Mucosa of descending colon (tissue), 3 donors: ENCODE measurements around the gene TMEM151A. TPM values are rescaled to one million over a fixed set of nuclear protein-coding genes. Genes with fewer than 3 reads are reported as not detected.

Experiments
- ATAC-seq: fragments of 200-7000 bp; cut with Tn5 transposase; one replicate; pipeline ENCODE4 v1.9.1; 2020; ENCODE audit warnings: mild to moderate bottlenecking, moderate library complexity
- DNase-seq, 3 donors: peaks; one replicate each; pipeline ENCODE4 v3.0.0-alpha.2; 2020
- H3K36me3 ChIP-seq: fragments of 200-600 bp; one replicate; pipeline ENCODE4 v1.8.0; 2021; ENCODE audit warnings: low read depth, mild to moderate bottlenecking
- H3K4me1 ChIP-seq: fragments of 200-600 bp; one replicate; pipeline ENCODE4 v1.8.0; 2021; ENCODE audit warnings: low read depth, mild to moderate bottlenecking
- H3K4me3 ChIP-seq: fragments of 200-600 bp; one replicate; pipeline ENCODE4 v1.8.0; 2021; ENCODE audit warnings: mild to moderate bottlenecking
- H3K9me3 ChIP-seq: fragments of 200-600 bp; one replicate; pipeline ENCODE4 v1.8.0; 2021; ENCODE audit warnings: mild to moderate bottlenecking
- intact Hi-C, 2 donors: fragments of 100-400 bp; cut with DNase I in 1 of 2; cut with micrococcal nuclease in 1 of 2; formaldehyde crosslinking; loops; one replicate each; pipeline versions ENCODE4 v1.11.0 to v1.11.1; 2022; cut with DNase I, micrococcal nuclease
- total RNA-seq, 3 donors: library from RNA; stranded (reverse); fragmentation: NEBNext Ultra II Directional in 2 of 3; extraction: Animal tissue kit (Norgen Biotek cat#: 25700) in 2 of 3; gene quantifications; one replicate each; pipeline versions ENCODE4 v1.2.1 to v1.2.4, GENCODE V29; 2021 to 2023
- TF ChIP-seq, protein P1 (sequence below): fragments of 200-600 bp; IDR thresholded peaks from one replicate; pipeline ENCODE4 v1.8.0; 2022; ENCODE audit warnings: antibody characterized with exemption, mild to moderate bottlenecking
- donor health status: DM: no; HTN: no; CAD: no; lungs with moderate emphysema.
- donor health status: DM: no; HTN: no; CAD: no.
- donor health status: DM: no; HTN: yes; CAD: no.

Gene TMEM151A
- total RNA-seq, 3 donors from 2014 or later: 0.17 to 0.38 (median 0.27) TPM

DNA sequence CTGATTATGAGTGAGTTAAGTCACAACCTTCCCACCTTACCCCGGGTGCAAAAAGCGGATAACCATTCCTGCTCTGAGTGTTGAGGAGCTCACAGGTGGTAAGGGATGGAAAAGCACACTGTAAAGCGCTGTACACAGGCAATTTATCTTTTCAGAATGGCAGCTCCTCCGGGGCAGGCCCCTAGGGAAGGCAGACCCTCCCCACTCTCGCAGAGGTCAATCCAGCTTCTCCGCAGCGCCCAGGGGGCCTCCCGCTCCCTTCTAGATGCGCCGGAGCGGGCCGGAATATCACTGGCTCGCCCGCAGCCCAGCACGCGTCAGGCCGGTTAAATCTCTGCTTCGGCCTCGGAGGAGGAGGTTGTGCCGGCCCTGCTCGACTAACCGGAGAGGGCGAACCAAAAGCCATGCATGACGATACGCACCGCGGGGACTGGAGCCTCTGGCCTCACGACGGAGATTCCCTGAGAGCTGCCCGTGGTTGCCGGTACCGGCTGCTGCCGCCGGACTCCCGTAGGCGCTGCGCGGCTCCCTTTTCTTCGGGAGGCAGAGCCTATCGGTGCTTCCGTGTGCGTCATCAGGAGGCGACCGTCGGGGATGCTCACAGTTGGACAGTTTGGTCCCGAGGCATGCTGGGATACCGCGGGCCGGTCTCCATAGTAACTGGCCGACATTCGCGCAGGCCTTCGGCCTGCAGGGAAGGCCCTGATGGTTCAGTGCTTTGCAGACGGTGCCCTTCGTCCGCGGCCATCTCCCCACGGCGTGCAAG is 53.0 kb downstream of the TMEM151A start, which contains the start of gene BRMS1:
TSS of gene BRMS1 (minus strand) at position 555 of the 766 bp plus-strand sequence. CDS start 2,870 bp downstream, outside the sequence.
- ATAC-seq: peak; percentile 90
- intact Hi-C loops: no loop called here
- no peaks in the 10 kb centered on the region for H3K9me3 ChIP-seq
- TF ChIP-seq, protein P1, sequence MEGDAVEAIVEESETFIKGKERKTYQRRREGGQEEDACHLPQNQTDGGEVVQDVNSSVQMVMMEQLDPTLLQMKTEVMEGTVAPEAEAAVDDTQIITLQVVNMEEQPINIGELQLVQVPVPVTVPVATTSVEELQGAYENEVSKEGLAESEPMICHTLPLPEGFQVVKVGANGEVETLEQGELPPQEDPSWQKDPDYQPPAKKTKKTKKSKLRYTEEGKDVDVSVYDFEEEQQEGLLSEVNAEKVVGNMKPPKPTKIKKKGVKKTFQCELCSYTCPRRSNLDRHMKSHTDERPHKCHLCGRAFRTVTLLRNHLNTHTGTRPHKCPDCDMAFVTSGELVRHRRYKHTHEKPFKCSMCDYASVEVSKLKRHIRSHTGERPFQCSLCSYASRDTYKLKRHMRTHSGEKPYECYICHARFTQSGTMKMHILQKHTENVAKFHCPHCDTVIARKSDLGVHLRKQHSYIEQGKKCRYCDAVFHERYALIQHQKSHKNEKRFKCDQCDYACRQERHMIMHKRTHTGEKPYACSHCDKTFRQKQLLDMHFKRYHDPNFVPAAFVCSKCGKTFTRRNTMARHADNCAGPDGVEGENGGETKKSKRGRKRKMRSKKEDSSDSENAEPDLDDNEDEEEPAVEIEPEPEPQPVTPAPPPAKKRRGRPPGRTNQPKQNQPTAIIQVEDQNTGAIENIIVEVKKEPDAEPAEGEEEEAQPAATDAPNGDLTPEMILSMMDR: peak; percentile 9
- peak within 1 kb of the TSS; percentile 85 for H3K4me3 ChIP-seq
- H3K36me3 ChIP-seq: peaks cover 5% of the 10 kb centered on the region
- peaks cover 44% of the 10 kb centered on the region for H3K4me1 ChIP-seq
- DNase-seq: peak; percentile 97 to 100 (median 99)

DNA sequence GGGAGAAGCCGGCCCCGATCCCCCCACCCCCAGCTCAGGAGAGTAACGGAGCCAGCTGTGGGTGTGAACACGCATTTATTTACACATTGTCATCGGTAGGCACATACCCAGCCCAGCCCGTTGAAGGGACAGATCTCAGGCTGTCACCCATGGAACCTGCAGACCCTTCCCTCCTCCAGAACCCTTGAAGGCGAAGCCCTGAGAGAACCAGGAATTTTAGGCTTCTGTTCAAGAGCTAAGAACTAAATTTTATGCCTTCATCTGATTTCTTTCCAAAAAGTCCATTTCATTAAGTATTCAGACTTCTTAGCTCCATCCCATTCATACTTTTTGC is 53.6 kb downstream of the TMEM151A start:
- H3K36me3 ChIP-seq: peaks cover under 1% of the 10 kb centered on the region
- no peak for DNase-seq
- H3K9me3 ChIP-seq: no peaks in the 10 kb centered on the region
- intact Hi-C loops: no loop called here
- H3K4me3 ChIP-seq: peak overlapping the region; percentile 85
- TF ChIP-seq, protein P1: no peak
- ATAC-seq: no peak
- peaks cover 45% of the 10 kb centered on the region for H3K4me1 ChIP-seq

Other genes with a start within 250 kb of the TMEM151A start
- gene GAL3ST3, start 242.7 kb upstream of the TMEM151A start, total RNA-seq: not detected
- 100 to 1,000 TPM; 116 to 143 (median 135) TPM for gene SF3B2, start 239.5 kb upstream of the TMEM151A start, total RNA-seq
- gene PACS1, start 221.6 kb upstream of the TMEM151A start, total RNA-seq: 10 to 100 TPM; 14.4 to 44.9 (median 18.9) TPM
- gene KLC2, start 34.2 kb upstream of the TMEM151A start, total RNA-seq: 10 to 100 TPM in 2 of 3 donors, 1 to 10 TPM in 1; 9.4 to 45.2 (median 10.8) TPM
- 100 to 1,000 TPM; 154 to 210 (median 191) TPM for gene RAB1B, start 23.3 kb upstream of the TMEM151A start, total RNA-seq
- gene CNIH2, start 13.7 kb upstream of the TMEM151A start, total RNA-seq: 1 to 10 TPM; 1.0 to 1.9 (median 1.3) TPM
- gene YIF1A, start 2.8 kb upstream of the TMEM151A start, total RNA-seq: 10 to 100 TPM; 66.1 to 93.5 (median 77.9) TPM
- gene CD248, start 25.1 kb downstream of the TMEM151A start, total RNA-seq: 10 to 100 TPM in 2 of 3 donors, 1 to 10 TPM in 1; 4.5 to 37.7 (median 28.5) TPM
- 10 to 100 TPM in 1 of 3 donors, 1 to 10 TPM in 2; 5.2 to 12.7 (median 9.5) TPM for gene RIN1, start 44.5 kb downstream of the TMEM151A start, total RNA-seq
- 10 to 100 TPM; 35.9 to 47.6 (median 39.3) TPM for gene BRMS1, start 53.2 kb downstream of the TMEM151A start, total RNA-seq
- gene B4GAT1, start 55.7 kb downstream of the TMEM151A start, total RNA-seq: 10 to 100 TPM; 13.4 to 34.6 (median 13.4) TPM
- 10 to 100 TPM; 10.3 to 22.6 (median 14.9) TPM for gene SLC29A2, start 79.9 kb downstream of the TMEM151A start, total RNA-seq
- gene NPAS4, start 129.1 kb downstream of the TMEM151A start, total RNA-seq: 1 to 10 TPM in 1 of 3 donors, not detected in 2; 5.6 TPM
- gene MRPL11, start 147.0 kb downstream of the TMEM151A start, total RNA-seq: 10 to 100 TPM; 43.7 to 64.9 (median 46.6) TPM
- gene PELI3, start 175.0 kb downstream of the TMEM151A start, total RNA-seq: 10 to 100 TPM in 1 of 3 donors, 1 to 10 TPM in 2; 2.8 to 25.5 (median 3.6) TPM
- gene DPP3, start 188.5 kb downstream of the TMEM151A start, total RNA-seq: 10 to 100 TPM; 37.9 to 92.2 (median 75.5) TPM
- 10 to 100 TPM; 27.7 to 49.3 (median 35.4) TPM for gene BBS1, start 218.7 kb downstream of the TMEM151A start, total RNA-seq